Effector memory CD8-positive, alpha-beta T cell (primary cell): ENCODE measurements around the gene STAMBP.
"Not testable (repeated sequence)": the region's sequence is repeated elsewhere in the genome, so short reads cannot be mapped to it uniquely, and the experiment has no call there.

Experiments used
- ATAC-seq: fragments of 150-1000 bp; cut with Tn5 transposase; replicated peaks from 2 replicates; pipeline ENCODE4 v1.10.0; 2021; ENCODE audit warnings: mild to moderate bottlenecking, moderate library complexity
- DNase-seq, 3 experiments: peaks; one replicate each; pipeline ENCODE4 v3.0.0; 2021
- H3K27ac Mint-ChIP-seq, 2 donors: one replicate each; pipeline ENCODE4 v1.8.0; 2022; ENCODE audit warnings: mild to moderate bottlenecking in 2 of 2, mixed read lengths in 2 of 2, moderate library complexity in 2 of 2
- H3K27me3 Mint-ChIP-seq, 2 donors: one replicate each; pipeline ENCODE4 v1.8.0; 2022; ENCODE audit warnings: mixed read lengths in 2 of 2
- H3K36me3 Mint-ChIP-seq: one replicate; pipeline ENCODE4 v1.8.0; 2022; ENCODE audit warnings: mild to moderate bottlenecking, moderate library complexity, mixed read lengths; ENCODE audit not compliant: insufficient read depth
- H3K4me1 Mint-ChIP-seq, 2 donors: one replicate each; pipeline ENCODE4 v1.8.0; 2022; ENCODE audit warnings: low read depth in 2 of 2, mixed read lengths in 2 of 2
- H3K4me3 Mint-ChIP-seq, 2 donors: one replicate each; pipeline ENCODE4 v1.8.0; 2022; ENCODE audit warnings: mild to moderate bottlenecking in 2 of 2, mixed read lengths in 2 of 2, moderate library complexity in 2 of 2
- H3K9me3 Mint-ChIP-seq, 2 donors: one replicate each; pipeline ENCODE4 v1.8.0; 2022; ENCODE audit warnings: mixed read lengths in 2 of 2
- total RNA-seq, 9 experiments: gene quantifications; one replicate each; lab custom pipeline; 2026; lab: John Stamatoyannopoulos, UW

Gene STAMBP
- 31.6 to 84.8 (median 45.0) reads per million in 9 experiments for total RNA-seq

- peak; percentile 79 for ATAC-seq
- H3K27me3 Mint-ChIP-seq, result no peaks in the 10 kb centered on the region
- peaks cover 34 to 47% of the 10 kb centered on the region in 2 donors for H3K4me1 Mint-ChIP-seq
- peak within 1 kb of the TSS; percentile 89 to 96 for H3K4me3 Mint-ChIP-seq
- peaks cover 24% of the 10 kb centered on the region for H3K36me3 Mint-ChIP-seq
- peak within 1 kb of the TSS; percentile 98 to 100 for H3K27ac Mint-ChIP-seq
- no peaks in the 10 kb centered on the region for H3K9me3 Mint-ChIP-seq
- DNase-seq, result peak; percentile 83 to 86 (median 84)
Measured at GRCh38 chr2:73828818-73829570, at the start of gene STAMBP. Gene STAMBP, plus strand, starts transcription at chr2:73828961. Its CDS starts 1,896 bp downstream, at chr2:73830857.

GRCh38 chr2:73779467-73780236 is 49.1 kb upstream of the STAMBP start, which contains the start of gene DUSP11:
Gene DUSP11, minus strand, starts transcription at chr2:73780103. Its CDS starts 129 bp downstream, at chr2:73779974.
- peak; percentile 97 to 99 (median 97) for DNase-seq
- peak within 1 kb of the TSS; percentile 97 for H3K27ac Mint-ChIP-seq
- peak; percentile 99 for ATAC-seq
- peak within 1 kb of the TSS; percentile 96 to 97 for H3K4me3 Mint-ChIP-seq
- H3K27me3 Mint-ChIP-seq, result peaks cover 7 to 9% of the 10 kb centered on the region in 2 donors
- H3K36me3 Mint-ChIP-seq, result peaks cover 24% of the 10 kb centered on the region
- H3K9me3 Mint-ChIP-seq, result no peaks in the 10 kb centered on the region
- peaks cover 14 to 32% of the 10 kb centered on the region in 2 donors for H3K4me1 Mint-ChIP-seq

GRCh38 chr2:73780237-73780582 is 48.6 kb upstream of the STAMBP start:
- H3K4me1 Mint-ChIP-seq, result peaks cover 14 to 32% of the 10 kb centered on the region in 2 donors
- no peaks in the 10 kb centered on the region for H3K9me3 Mint-ChIP-seq
- no peak for DNase-seq
- H3K36me3 Mint-ChIP-seq, result peaks cover 19% of the 10 kb centered on the region
- peak overlapping the region; percentile 97 for H3K27ac Mint-ChIP-seq
- no peak for ATAC-seq
- peaks cover 7 to 9% of the 10 kb centered on the region in 2 donors for H3K27me3 Mint-ChIP-seq
- peak overlapping the region; percentile 96 to 97 for H3K4me3 Mint-ChIP-seq

DNA sequence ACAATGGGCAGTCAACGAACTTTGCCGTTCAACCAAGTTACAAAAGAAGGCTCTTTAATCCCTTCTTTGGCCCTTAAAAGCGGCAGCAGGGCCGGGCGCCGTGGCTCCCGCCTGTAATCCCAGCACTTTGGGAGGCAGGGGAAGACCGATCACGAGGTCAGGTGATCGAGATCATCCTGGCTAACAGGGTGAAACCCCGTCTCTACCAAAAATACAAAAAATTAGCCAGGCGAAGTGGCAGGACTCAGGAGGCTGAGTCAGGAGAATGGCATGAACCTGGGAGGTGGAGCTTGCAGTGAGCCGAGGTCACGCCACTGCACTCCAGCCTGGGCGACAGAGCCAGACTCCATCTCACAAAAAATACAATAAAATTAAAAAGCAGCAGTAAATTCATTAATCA is 45.4 kb upstream of the STAMBP start:
- H3K27ac Mint-ChIP-seq, H3K36me3 Mint-ChIP-seq, H3K4me3 Mint-ChIP-seq, DNase-seq, H3K4me1 Mint-ChIP-seq, ATAC-seq, H3K9me3 Mint-ChIP-seq: not testable (repeated sequence)
- peaks cover 13 to 16% of the 10 kb centered on the region in 2 donors for H3K27me3 Mint-ChIP-seq

DNA sequence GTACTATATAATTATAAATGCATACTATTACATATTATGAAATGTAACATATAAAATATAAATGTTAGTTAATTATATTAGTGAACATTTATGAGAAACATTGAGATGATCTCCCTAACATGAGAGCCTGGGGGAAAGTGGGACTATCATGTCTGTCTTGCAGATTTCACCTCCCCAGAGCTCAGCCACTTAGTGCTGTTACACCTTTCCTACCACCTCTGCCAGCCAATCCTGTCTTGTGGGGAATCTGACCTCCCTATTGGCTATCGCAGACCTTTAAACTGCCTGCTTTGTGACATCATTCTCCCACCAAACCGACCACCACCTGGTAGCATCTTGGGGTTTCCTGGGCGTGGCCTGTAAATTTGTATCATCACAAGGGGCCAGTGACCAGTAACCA is 44.9 kb upstream of the STAMBP start, which contains the start of gene C2orf78:
C2orf78 (plus strand) TSS at position 301 of the 400 bp plus-strand sequence. CDS start 127 bp downstream, outside the sequence.
- DNase-seq, H3K27ac Mint-ChIP-seq, H3K4me3 Mint-ChIP-seq, H3K4me1 Mint-ChIP-seq, H3K9me3 Mint-ChIP-seq, ATAC-seq, H3K36me3 Mint-ChIP-seq: not testable (repeated sequence)
- peaks cover 13 to 16% of the 10 kb centered on the region in 2 donors for H3K27me3 Mint-ChIP-seq

DNA sequence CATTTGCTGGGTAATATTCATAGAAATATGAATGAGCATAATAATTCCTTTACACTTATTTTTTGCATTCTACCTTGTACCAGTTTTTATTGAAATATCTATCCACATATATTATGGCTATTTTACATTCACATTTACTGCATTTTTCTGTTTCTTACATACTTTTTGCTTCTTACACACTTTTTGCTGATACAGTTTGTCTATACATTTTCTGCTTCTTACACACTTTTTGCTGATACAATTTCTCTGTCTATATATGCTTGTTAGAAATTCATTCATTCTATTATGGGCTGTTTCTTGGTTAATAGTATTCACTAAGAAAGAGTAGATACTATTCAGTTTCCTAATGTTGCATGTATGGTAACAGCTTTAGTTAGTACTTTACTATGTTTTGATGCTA is 16.9 kb upstream of the STAMBP start:
- H3K4me3 Mint-ChIP-seq, result no peak overlapping the region
- H3K36me3 Mint-ChIP-seq, result no peaks in the 10 kb centered on the region
- H3K27me3 Mint-ChIP-seq, result peaks cover 18 to 33% of the 10 kb centered on the region in 2 donors
- no peak for DNase-seq
- H3K9me3 Mint-ChIP-seq, result no peaks in the 10 kb centered on the region
- no peak for ATAC-seq
- H3K4me1 Mint-ChIP-seq, result no peaks in the 10 kb centered on the region
- no peak overlapping the region for H3K27ac Mint-ChIP-seq

- Mint-ChIP-seq H3K9me3 (no peaks in the 10 kb centered on the region), H3K4me1 (no peaks in the 10 kb centered on the region), H3K27ac (no peak overlapping the region), H3K36me3 (no peaks in the 10 kb centered on the region), H3K27me3 (peaks cover 18 to 33% of the 10 kb centered on the region in 2 donors), H3K4me3 (no peak overlapping the region)
- DNase-seq (no peak), ATAC-seq (no peak)
Measured at GRCh38 chr2:73812635-73813034, 16.1 kb upstream of the STAMBP start.

DNA sequence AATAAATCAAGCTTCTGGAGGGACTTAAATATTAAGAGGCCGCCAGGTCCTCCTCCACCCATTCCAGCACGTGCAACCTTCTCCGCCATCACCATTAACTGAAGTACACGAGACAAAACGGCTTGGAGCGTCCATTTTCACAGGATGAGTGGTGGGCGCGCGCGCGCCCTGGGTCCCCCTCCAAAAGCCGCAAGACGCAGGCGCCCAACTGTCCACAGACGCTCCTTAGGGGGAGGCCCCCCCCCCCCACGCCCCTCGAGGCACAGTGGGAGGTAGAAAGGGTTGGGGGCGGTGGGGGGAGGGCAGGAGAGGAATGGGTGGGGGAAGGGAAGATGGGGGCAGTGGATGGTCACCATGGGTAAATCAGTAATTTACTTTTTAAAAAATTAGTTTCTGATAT is 10.5 kb upstream of the STAMBP start:
- DNase-seq, result no peak
- Mint-ChIP-seq H3K4me3 (no peak overlapping the region), H3K9me3 (no peaks in the 10 kb centered on the region), H3K27me3 (peaks cover 18 to 42% of the 10 kb centered on the region in 2 donors), H3K4me1 (no peaks in the 10 kb centered on the region), H3K36me3 (no peaks in the 10 kb centered on the region), H3K27ac (no peak overlapping the region)
- ATAC-seq, result no peak

- H3K4me3 Mint-ChIP-seq, result no peak overlapping the region
- H3K9me3 Mint-ChIP-seq, result no peaks in the 10 kb centered on the region
- no peaks in the 10 kb centered on the region for H3K36me3 Mint-ChIP-seq
- no peaks in the 10 kb centered on the region for H3K4me1 Mint-ChIP-seq
- peaks cover 0 to 19% of the 10 kb centered on the region in 2 donors for H3K27me3 Mint-ChIP-seq
- no peak overlapping the region for H3K27ac Mint-ChIP-seq
- DNase-seq (no peak), ATAC-seq (no peak)
Measured at GRCh38 chr2:73821227-73821626, 7.5 kb upstream of the STAMBP start.

DNA sequence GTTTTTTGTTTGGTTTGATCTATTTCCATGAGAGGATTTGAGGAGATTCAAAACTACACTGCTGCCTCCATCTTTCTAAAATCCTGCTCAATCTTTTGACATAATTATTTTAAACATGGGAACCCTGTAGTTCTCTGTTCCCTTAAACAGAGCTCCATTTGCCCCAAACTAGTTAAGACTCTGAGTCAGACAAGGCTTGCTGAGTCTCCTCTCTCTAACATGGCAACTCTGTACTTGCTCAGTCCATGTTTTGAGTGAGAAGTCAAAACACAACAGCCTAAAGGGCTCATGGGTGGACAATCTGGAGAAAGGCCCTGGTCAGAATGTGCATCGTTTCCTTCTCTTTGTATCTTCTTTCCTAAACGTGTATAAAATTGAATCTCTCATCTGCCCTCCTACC is 7.1 kb upstream of the STAMBP start:
- DNase-seq, result no peak
- Mint-ChIP-seq H3K4me1 (no peaks in the 10 kb centered on the region), H3K9me3 (no peaks in the 10 kb centered on the region), H3K27me3 (peaks cover 0 to 14% of the 10 kb centered on the region in 2 donors), H3K4me3 (no peak overlapping the region), H3K27ac (no peak overlapping the region), H3K36me3 (no peaks in the 10 kb centered on the region)
- ATAC-seq, result no peak

- H3K4me3 Mint-ChIP-seq, result no peak overlapping the region
- peaks cover 0 to 13% of the 10 kb centered on the region in 2 donors for H3K27me3 Mint-ChIP-seq
- ATAC-seq, result no peak
- H3K9me3 Mint-ChIP-seq, result no peaks in the 10 kb centered on the region
- H3K4me1 Mint-ChIP-seq, result peaks cover 0 to under 1% of the 10 kb centered on the region in 2 donors
- no peak for DNase-seq
- no peak overlapping the region for H3K27ac Mint-ChIP-seq
- no peaks in the 10 kb centered on the region for H3K36me3 Mint-ChIP-seq
Measured at GRCh38 chr2:73822276-73822675, 6.5 kb upstream of the STAMBP start.

DNA sequence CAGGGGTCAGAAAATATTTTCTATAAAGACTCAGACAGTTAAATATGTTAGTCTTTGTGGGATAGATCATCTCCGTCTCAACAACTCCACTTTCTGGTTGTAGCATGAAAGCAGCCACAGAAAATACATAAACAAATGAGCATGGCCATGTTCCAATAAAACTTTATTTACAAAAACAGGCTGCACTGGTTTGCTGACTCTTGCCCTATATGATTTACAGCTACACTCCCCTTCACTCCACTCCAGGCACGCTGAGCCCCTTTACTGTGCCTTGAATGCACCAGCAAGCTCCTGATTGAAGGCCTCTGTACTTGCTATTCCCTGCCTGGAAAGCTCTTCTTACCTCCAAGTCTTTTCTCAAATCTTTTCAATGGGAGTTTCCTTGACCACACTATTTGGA is 5.8 kb upstream of the STAMBP start:
- peaks cover 4 to 7% of the 10 kb centered on the region in 2 donors for H3K4me1 Mint-ChIP-seq
- ATAC-seq (no peak), DNase-seq (no peak)
- H3K36me3 Mint-ChIP-seq, result no peaks in the 10 kb centered on the region
- H3K4me3 Mint-ChIP-seq, result no peak overlapping the region
- no peaks in the 10 kb centered on the region for H3K9me3 Mint-ChIP-seq
- peaks cover 0 to 13% of the 10 kb centered on the region in 2 donors for H3K27me3 Mint-ChIP-seq
- no peak overlapping the region for H3K27ac Mint-ChIP-seq

DNA sequence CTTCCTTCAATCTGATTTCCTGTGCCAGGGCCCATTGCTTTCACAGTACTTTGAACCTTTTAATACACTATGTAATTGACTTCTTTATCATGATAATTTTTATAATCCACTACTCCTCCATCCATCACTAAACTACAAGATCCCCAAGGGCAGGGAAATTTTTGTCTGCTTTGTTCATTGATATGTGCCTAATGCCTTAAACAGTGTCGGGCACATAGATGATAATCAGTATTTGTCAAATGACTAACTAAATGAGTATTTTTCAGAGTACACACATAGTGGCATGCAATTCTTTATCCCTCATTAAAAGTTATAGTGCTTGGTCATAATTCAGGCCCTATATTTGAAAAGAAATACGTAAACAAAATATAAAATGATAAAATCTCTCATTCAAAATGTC is 5.3 kb upstream of the STAMBP start:
- Mint-ChIP-seq H3K4me1 (peaks cover 4 to 8% of the 10 kb centered on the region in 2 donors), H3K27me3 (peaks cover 0 to 13% of the 10 kb centered on the region in 2 donors), H3K4me3 (no peak overlapping the region), H3K36me3 (no peaks in the 10 kb centered on the region), H3K27ac (no peak overlapping the region), H3K9me3 (no peaks in the 10 kb centered on the region)
- no peak for ATAC-seq
- DNase-seq, result no peak
